B cell (primary cell): ENCODE measurements around the gene HOXA4. TPM values are rescaled to one million over a fixed set of nuclear protein-coding genes. Genes with fewer than 3 reads are reported as not detected.

ENCODE experiments used
- ATAC-seq: fragments of 200-7000 bp; cut with Tn5 transposase; one replicate; pipeline ENCODE4 v1.10.0; 2021; ENCODE audit warnings: low read depth, mild to moderate bottlenecking, moderate number of reproducible peaks, moderate library complexity
- CTCF ChIA-PET: fragments of 350-600 bp; sonication (Branson Sonifier 250); formaldehyde crosslinking; loops from one replicate; lab custom pipeline; 2021; ENCODE audit warnings: antibody characterized with exemption, inconsistent platforms; lab: Charles Lee
- POLR2A ChIA-PET: fragments of 350-600 bp; sonication (Branson Sonifier 250); formaldehyde crosslinking; loops from one replicate; lab custom pipeline; 2021; ENCODE audit warnings: antibody characterized with exemption; lab: Charles Lee
- DNase-seq: peaks from one replicate; pipeline ENCODE4 v3.0.0; 2013
- H2AFZ ChIP-seq: 2 replicates; pipeline ENCODE4 v1.6.1; 2012; ENCODE audit warnings: mild to moderate bottlenecking, low read depth, low read length; ENCODE audit not compliant: insufficient read depth, poor library complexity, severe bottlenecking
- H3K27ac ChIP-seq, 2 donors: 1 replicate in 1 of 2; 2 replicates in 1 of 2; pipeline ENCODE4 v1.5.1; 2012 to 2013; ENCODE audit warnings: low read length in 2 of 2, mild to moderate bottlenecking in 2 of 2, moderate library complexity in 1 of 2
- H3K27me3 ChIP-seq, 4 experiments: fragments of 200-600 bp in 1 of 4; sonication (generic) in 1 of 4; replicated peaks in 1 of 4; 1 replicate in 2 of 4; 2 replicates in 2 of 4; pipeline versions ENCODE4 v1.6.1 to v1.7.0; 2013 to 2016; ENCODE audit warnings: low read length in 3 of 4, mild to moderate bottlenecking in 2 of 4, mixed read lengths in 1 of 4, moderate library complexity in 1 of 4; ENCODE audit not compliant: insufficient read depth in 4 of 4, control insufficient read depth in 3 of 4; ENCODE audit errors: control extremely low read depth in 1 of 4
- H3K36me3 ChIP-seq, 2 experiments: replicated peaks in 1 of 2; 1 replicate in 1 of 2; 2 replicates in 1 of 2; pipeline versions ENCODE4 v1.6.1 to v1.7.1; 2013; ENCODE audit warnings: low read length in 1 of 2; ENCODE audit not compliant: insufficient read depth in 2 of 2, control insufficient read depth in 1 of 2; ENCODE audit errors: control extremely low read depth in 1 of 2, extremely low read depth in 1 of 2
- H3K4me1 ChIP-seq, 2 donors: fragments of 200-600 bp in 1 of 2; sonication (generic) in 1 of 2; 1 replicate in 1 of 2; 2 replicates in 1 of 2; pipeline versions ENCODE4 v1.5.1 to v1.6.1; 2013 to 2017; ENCODE audit warnings: low read length in 2 of 2; ENCODE audit not compliant: control insufficient read depth in 2 of 2, insufficient read depth in 2 of 2
- H3K4me2 ChIP-seq: replicated peaks from 2 replicates; pipeline ENCODE3; 2012; ENCODE audit warnings: mild to moderate bottlenecking, low read depth, low read length; ENCODE audit not compliant: poor library complexity, severe bottlenecking
- H3K4me3 ChIP-seq, 5 experiments: fragments of 200-600 bp in 1 of 5; sonication (generic) in 1 of 5; 1 replicate in 3 of 5; 2 replicates in 2 of 5; pipeline versions ENCODE4 v1.5.1 to v1.7.0; 2011 to 2016; ENCODE audit warnings: low read length in 4 of 5, mild to moderate bottlenecking in 4 of 5, low read depth in 2 of 5, control low read depth in 1 of 5, moderate library complexity in 1 of 5; ENCODE audit not compliant: insufficient read depth in 1 of 5; ENCODE audit errors: control extremely low read depth in 1 of 5, extremely low read depth in 1 of 5
- H3K79me2 ChIP-seq: fragments of 200-600 bp; sonication (generic); one replicate; pipeline ENCODE4 v1.6.0; 2016; ENCODE audit warnings: low read length; ENCODE audit not compliant: control insufficient read depth, insufficient read depth
- H3K9ac ChIP-seq: fragments of 200-600 bp; sonication (generic); 2 replicates; pipeline ENCODE4 v1.6.1; 2017; ENCODE audit warnings: mild to moderate bottlenecking, low read length, moderate library complexity
- H3K9me3 ChIP-seq, 3 donors: one replicate each; pipeline versions ENCODE4 v1.6.1 to v1.7.1; 2013; ENCODE audit warnings: low read length in 2 of 3; ENCODE audit not compliant: control insufficient read depth in 2 of 3, insufficient read depth in 1 of 3; ENCODE audit errors: control extremely low read depth in 1 of 3
- H4K20me1 ChIP-seq: 2 replicates; pipeline ENCODE4 v1.6.0; 2012; ENCODE audit warnings: mild to moderate bottlenecking, low read length; ENCODE audit not compliant: insufficient read depth, control insufficient read depth, poor library complexity, severe bottlenecking
- H3K27ac Mint-ChIP-seq: one replicate; pipeline ENCODE4 v1.8.0; 2021; ENCODE audit warnings: mixed read lengths
- H3K27me3 Mint-ChIP-seq: one replicate; pipeline ENCODE4 v1.8.0; 2021; ENCODE audit warnings: mixed read lengths
- H3K4me1 Mint-ChIP-seq: one replicate; pipeline ENCODE4 v1.8.0; 2021; ENCODE audit warnings: mixed read lengths
- H3K4me3 Mint-ChIP-seq: one replicate; pipeline ENCODE4 v1.8.0; 2021; ENCODE audit warnings: mixed read lengths
- H3K9me3 Mint-ChIP-seq: one replicate; pipeline ENCODE4 v1.8.0; 2022; ENCODE audit warnings: mixed read lengths; ENCODE audit not compliant: insufficient read depth
- EZH2 ChIP-seq: IDR thresholded peaks from 2 replicates; pipeline ENCODE4 v1.6.1; 2012; ENCODE audit warnings: borderline replicate concordance, low read depth, mild to moderate bottlenecking, moderate library complexity, low read length; ENCODE audit not compliant: insufficient read depth, poor library complexity, severe bottlenecking
- WGBS: methylation state at CpG from one replicate; pipeline ENCODE4 v1.1.5; 2013; ENCODE audit warnings: missing lambda C conversion rate; ENCODE audit not compliant: insufficient coverage; 5-methylcytosine and 5-hydroxymethylcytosine counted together
- intact Hi-C: fragments of 100-400 bp; cut with micrococcal nuclease; formaldehyde crosslinking; loops from one replicate; pipeline ENCODE4 v1.10.0; 2022
- polyA plus RNA-seq: library from polyadenylated mRNA; depleted of rRNA; stranded (reverse); fragments of >200 nt; gene quantifications from 2 replicates; pipeline ENCODE4 v1.2.3, GENCODE V29; 2012
- total RNA-seq, 2 donors: library from RNA; stranded (reverse); fragments of 120-200 nt in 1 of 2; gene quantifications; 1 replicate in 1 of 2; 2 replicates in 1 of 2; pipeline versions ENCODE4 v1.2.3 to v1.2.4, GENCODE V29; 2013 to 2022
- TF ChIP-seq, protein P1 (sequence below): fragments of 200-600 bp; IDR thresholded peaks from one replicate; pipeline ENCODE4 v1.8.0; 2022; ENCODE audit warnings: antibody characterized with exemption, mild to moderate bottlenecking

HOXA4 gene
- total and polyA plus RNA-seq, 2 donors (not counting 1 experiment from before 2014, with no cell fraction given): 0.30 TPM; not detected in 1

DNA sequence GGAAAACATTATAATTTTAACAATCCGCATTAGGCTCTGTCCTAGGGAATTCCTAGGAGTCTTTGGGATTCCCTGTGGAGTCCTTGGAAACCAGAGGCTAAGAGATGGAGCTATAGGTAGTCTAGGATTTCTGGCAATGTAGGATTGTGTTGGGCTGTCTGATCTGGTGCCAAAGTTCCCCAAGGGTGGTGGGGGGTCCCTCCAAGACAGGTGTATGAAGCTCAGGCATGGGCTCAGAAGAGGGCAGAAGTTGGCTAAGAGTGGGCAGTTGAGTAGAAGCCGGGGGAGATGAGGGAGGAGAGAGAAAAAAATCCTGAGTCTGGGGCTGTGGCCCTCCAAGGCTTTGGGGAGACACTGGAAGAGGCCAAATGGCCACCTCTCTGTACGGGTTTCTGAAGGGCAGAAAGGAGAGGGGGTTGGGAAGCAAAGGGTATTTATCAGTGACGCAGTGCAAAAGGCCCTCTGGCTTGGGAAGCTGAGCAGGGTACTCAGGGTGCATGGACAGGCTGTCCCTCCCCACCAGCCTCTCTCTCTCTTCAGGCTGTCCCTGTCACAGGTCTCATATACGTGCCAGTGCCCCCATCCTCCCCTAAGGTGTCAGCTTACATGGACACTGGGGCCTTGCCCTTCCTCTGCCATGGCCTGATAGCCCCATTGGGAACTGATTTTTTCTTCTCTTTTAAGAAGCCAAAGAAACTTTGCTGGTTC is 16.1 kb upstream of the HOXA4 start:
- CTCF ChIA-PET: interaction anchor here (6.9 kb wide), 1 partner anchor 16 kb away, joined by 52 read pairs; no protein-coding TSS in a partner anchor

More for the DNA sequence above, 16.1 kb upstream of the HOXA4 start:
- Mint-ChIP-seq H3K4me1 (peaks cover 31% of the 10 kb centered on the region), H3K4me3 (peak overlapping the region; percentile 80), H3K27ac (no peak overlapping the region), H3K27me3 (peaks cover 61% of the 10 kb centered on the region), H3K9me3 (no peaks in the 10 kb centered on the region)
- H4K20me1 ChIP-seq: no peaks in the 10 kb centered on the region
- no peak overlapping the region for H3K4me3 ChIP-seq
- ATAC-seq (no peak), DNase-seq (peak; percentile 3)
- no peak overlapping the region for H3K9ac ChIP-seq
- peaks cover 0 to 73% (median 0%) of the 10 kb centered on the region in 3 donors for H3K9me3 ChIP-seq
- H3K79me2 ChIP-seq: no peaks in the 10 kb centered on the region
- H3K36me3 ChIP-seq: no peaks in the 10 kb centered on the region
- WGBS: 91% methylated on average over 3 of the region's 5 CpGs
- H3K27ac ChIP-seq: no peak overlapping the region
- H3K4me1 ChIP-seq: peaks cover 38 to 40% of the 10 kb centered on the region in 2 donors
- TF ChIP-seq, protein P1, sequence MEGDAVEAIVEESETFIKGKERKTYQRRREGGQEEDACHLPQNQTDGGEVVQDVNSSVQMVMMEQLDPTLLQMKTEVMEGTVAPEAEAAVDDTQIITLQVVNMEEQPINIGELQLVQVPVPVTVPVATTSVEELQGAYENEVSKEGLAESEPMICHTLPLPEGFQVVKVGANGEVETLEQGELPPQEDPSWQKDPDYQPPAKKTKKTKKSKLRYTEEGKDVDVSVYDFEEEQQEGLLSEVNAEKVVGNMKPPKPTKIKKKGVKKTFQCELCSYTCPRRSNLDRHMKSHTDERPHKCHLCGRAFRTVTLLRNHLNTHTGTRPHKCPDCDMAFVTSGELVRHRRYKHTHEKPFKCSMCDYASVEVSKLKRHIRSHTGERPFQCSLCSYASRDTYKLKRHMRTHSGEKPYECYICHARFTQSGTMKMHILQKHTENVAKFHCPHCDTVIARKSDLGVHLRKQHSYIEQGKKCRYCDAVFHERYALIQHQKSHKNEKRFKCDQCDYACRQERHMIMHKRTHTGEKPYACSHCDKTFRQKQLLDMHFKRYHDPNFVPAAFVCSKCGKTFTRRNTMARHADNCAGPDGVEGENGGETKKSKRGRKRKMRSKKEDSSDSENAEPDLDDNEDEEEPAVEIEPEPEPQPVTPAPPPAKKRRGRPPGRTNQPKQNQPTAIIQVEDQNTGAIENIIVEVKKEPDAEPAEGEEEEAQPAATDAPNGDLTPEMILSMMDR: no peak
- no peak for TF ChIP-seq EZH2
- no peak overlapping the region for H2AFZ ChIP-seq
- intact Hi-C loops: no loop called here
- peak overlapping the region; percentile 69 for H3K4me2 ChIP-seq
- H3K27me3 ChIP-seq: peaks cover 0 to 89% (median 57%) of the 10 kb centered on the region in 4 experiments
- POLR2A ChIA-PET: no interaction called here
